ENCODE data around the gene SPCS3. TPM values are rescaled to one million over a fixed set of nuclear protein-coding genes. Genes with fewer than 3 reads are reported as not detected.

The SPCS3 gene
- total and polyA plus RNA-seq, 8 donors: 79.7 to 203 (median 89.0) TPM

DNA sequence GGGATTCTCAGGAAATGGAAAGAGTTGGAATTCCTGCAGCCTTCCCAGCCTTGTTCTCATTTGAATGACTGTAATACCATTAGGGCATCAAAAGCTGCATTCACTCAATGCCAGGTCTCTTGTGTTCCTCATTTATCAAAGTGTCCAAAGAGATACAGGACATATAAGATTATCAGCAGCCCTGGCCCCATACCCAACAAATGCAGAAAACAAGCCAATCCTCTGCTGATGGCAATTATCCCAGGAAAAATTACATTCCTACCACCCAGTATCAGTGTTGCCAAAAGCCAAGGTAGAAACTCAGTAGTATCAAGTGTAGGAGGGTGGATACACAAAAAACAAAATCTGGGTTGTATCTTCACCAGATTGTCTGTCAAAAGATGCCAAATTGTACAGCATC is 32.2 kb upstream of the SPCS3 start:
- intact Hi-C loops (cut with DNase I): no loop called here
- no peaks in the 10 kb centered on the region for H3K36me3 ChIP-seq
- ATAC-seq (no peak), DNase-seq (no peak)
- TF ChIP-seq CTCF (IDR thresholded peaks at IDR 0.05): no peak
- H3K27ac ChIP-seq: no peak overlapping the region
- H3K27me3 ChIP-seq: no peaks in the 10 kb centered on the region
- no peaks in the 10 kb centered on the region for H3K4me1 ChIP-seq
- H3K9me3 ChIP-seq: peaks cover 0 to under 1% of the 10 kb centered on the region in 2 donors
- H3K4me3 ChIP-seq: no peak overlapping the region

DNA sequence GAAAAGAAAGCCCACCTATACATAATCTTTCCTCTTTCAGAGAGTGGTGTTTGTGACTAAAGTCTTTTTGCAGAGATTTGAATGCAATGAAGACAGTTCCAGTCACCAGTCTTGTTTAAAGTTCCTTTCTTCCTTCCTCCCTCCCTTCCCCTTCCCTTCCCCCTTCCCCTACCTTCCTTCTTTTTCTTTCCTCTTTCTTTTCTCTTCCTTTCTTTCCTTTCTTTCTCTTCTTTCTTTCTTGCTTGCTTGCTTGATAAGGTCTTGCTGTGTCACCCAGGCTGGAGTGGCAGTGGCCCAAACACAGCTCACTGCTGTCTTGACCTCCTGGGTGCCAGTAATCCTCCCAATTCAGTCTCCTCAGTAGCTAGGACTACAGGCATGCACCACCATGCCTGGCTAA is 31.7 kb upstream of the SPCS3 start:
- intact Hi-C loops (cut with DNase I): no loop called here
- Histone ChIP-seq H3K4me1 (no peaks in the 10 kb centered on the region), H3K36me3 (no peaks in the 10 kb centered on the region), H3K27me3 (no peaks in the 10 kb centered on the region), H3K4me3 (no peak overlapping the region), H3K9me3 (no peaks in the 10 kb centered on the region), H3K27ac (no peak overlapping the region)
- TF ChIP-seq CTCF (IDR thresholded peaks at IDR 0.05): no peak
- ATAC-seq: no peak
- DNase-seq: no peak

DNA sequence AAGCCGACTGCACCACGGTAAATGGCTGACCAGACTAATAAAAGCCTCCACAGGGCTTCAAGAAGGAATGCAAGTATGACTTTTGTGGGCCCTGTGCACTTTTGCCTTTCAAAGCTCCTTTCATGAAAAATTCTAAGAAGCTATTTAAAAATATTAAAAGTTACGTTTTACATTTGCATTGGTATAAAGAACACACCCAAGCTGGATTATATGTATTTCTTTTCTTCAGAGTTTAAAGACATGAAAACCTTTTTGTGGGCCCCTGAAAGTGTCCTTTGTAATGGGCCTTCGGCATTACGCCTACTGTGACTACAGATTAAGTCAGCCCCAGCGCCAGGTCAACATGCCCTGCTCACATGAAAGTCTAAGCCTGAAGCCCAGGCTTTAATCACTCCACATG is 30.2 kb upstream of the SPCS3 start:
- Histone ChIP-seq H3K27me3 (no peaks in the 10 kb centered on the region), H3K4me1 (no peaks in the 10 kb centered on the region), H3K27ac (no peak overlapping the region), H3K9me3 (no peaks in the 10 kb centered on the region), H3K36me3 (no peaks in the 10 kb centered on the region), H3K4me3 (no peak overlapping the region)
- no peak for TF ChIP-seq CTCF (IDR thresholded peaks at IDR 0.05)
- intact Hi-C loops (cut with DNase I): no loop called here
- ATAC-seq (no peak), DNase-seq (no peak)

- Histone ChIP-seq H3K27ac (no peak overlapping the region), H3K36me3 (no peaks in the 10 kb centered on the region)
- intact Hi-C loops (cut with DNase I): no loop called here
These were observed 29.2 kb upstream of the SPCS3 start for GRCh38 chr4:176290520-176290919.

DNA sequence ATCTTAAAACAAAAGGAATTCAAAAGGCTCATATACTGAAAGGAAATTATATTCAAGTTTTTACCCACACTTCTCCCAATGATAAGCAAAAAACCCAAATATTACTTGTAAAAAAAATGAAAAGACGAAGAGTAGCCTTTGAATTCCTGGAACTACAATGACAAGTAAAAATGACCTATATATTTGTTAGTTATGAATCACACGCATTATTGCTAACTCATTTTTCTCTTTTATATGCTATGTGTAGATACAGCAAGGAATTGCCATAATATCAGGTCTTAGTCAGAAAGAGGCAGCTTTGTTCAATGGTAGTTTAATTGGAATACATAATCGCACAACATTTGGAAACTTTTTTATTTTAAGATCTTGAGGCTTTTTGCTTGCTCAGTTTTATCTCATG is 28.0 kb upstream of the SPCS3 start:
- intact Hi-C loops (cut with DNase I): no loop called here

More at GRCh38 chr4:176290520-176290919, 29.2 kb upstream of the SPCS3 start:
- H3K9me3 ChIP-seq: no peaks in the 10 kb centered on the region
- TF ChIP-seq CTCF (IDR thresholded peaks at IDR 0.05): no peak
- DNase-seq (no peak), ATAC-seq (no peak)
- H3K4me1 ChIP-seq: no peaks in the 10 kb centered on the region
- H3K27me3 ChIP-seq: no peaks in the 10 kb centered on the region
- no peak overlapping the region for H3K4me3 ChIP-seq

More for the DNA sequence above, 28.0 kb upstream of the SPCS3 start:
- no peaks in the 10 kb centered on the region for H3K27me3 ChIP-seq
- TF ChIP-seq CTCF (IDR thresholded peaks at IDR 0.05): no peak
- H3K9me3 ChIP-seq: no peaks in the 10 kb centered on the region
- DNase-seq (no peak), ATAC-seq (no peak)
- no peaks in the 10 kb centered on the region for H3K4me1 ChIP-seq
- H3K36me3 ChIP-seq: no peaks in the 10 kb centered on the region
- no peak overlapping the region for H3K4me3 ChIP-seq
- H3K27ac ChIP-seq: no peak overlapping the region
